ENCODE results near the gene CCP110.

GRCh38 chr16:19518388-19518787 lies 5.4 kb upstream of the CCP110 start:
- no peak for TF ChIP-seq POLR2A (IDR thresholded peaks at IDR 0.05)
- TF ChIP-seq CTCF (IDR thresholded peaks at IDR 0.05): no peak
